ENCODE measurements around the gene SLC22A16.

Gene SLC22A16

GRCh38 chr6:110404607-110405006 lies 71.8 kb downstream of the SLC22A16 start:
- no peak overlapping the region for H3K4me3 ChIP-seq (ENCODE audit: low read depth, low read length, poor library complexity, severe bottlenecking)
- TF ChIP-seq EZH2 (IDR thresholded peaks at IDR 0.05; ENCODE audit: borderline replicate concordance, low read length) (no peak), CTCF (IDR thresholded peaks at IDR 0.05; ENCODE audit: low read length) (no peak)
- no peak overlapping the region for H2AFZ ChIP-seq (ENCODE audit: low read length)
- H3K9me3 ChIP-seq (ENCODE audit: low read length): no peaks in the 10 kb centered on the region
- H3K36me3 ChIP-seq (ENCODE audit: insufficient read depth, low read length): no peaks in the 10 kb centered on the region
- H3K4me1 ChIP-seq (ENCODE audit: insufficient read depth, low read length, severe bottlenecking): no peaks in the 10 kb centered on the region
- no peaks in the 10 kb centered on the region for H3F3A ChIP-seq (ENCODE audit: insufficient read depth, low read length)
- no peak overlapping the region for H3K4me2 ChIP-seq (ENCODE audit: low read length)
- H3K9me2 ChIP-seq (ENCODE audit: low read depth, low read length): no peaks in the 10 kb centered on the region
- H3K9ac ChIP-seq (ENCODE audit: low read length): no peak overlapping the region
- H3K27me3 ChIP-seq (ENCODE audit: insufficient read depth, low read length): no peaks in the 10 kb centered on the region
- no peaks in the 10 kb centered on the region for H4K20me1 ChIP-seq (ENCODE audit: insufficient read depth, low read length)
- H3K79me2 ChIP-seq (ENCODE audit: insufficient read depth, low read length): no peaks in the 10 kb centered on the region
- H3K27ac ChIP-seq (ENCODE audit: low read depth, low read length, poor library complexity, severe bottlenecking): no peak overlapping the region

GRCh38 chr6:110401585-110402176 lies 74.7 kb downstream of the SLC22A16 start:
- no peak for TF ChIP-seq CTCF (IDR thresholded peaks at IDR 0.05; ENCODE audit: low read length)
- no peak for TF ChIP-seq EZH2 (IDR thresholded peaks at IDR 0.05; ENCODE audit: borderline replicate concordance, low read length)
- Histone ChIP-seq H3F3A (ENCODE audit: insufficient read depth, low read length) (no peaks in the 10 kb centered on the region), H3K79me2 (ENCODE audit: insufficient read depth, low read length) (no peaks in the 10 kb centered on the region), H3K9me2 (ENCODE audit: low read depth, low read length) (no peaks in the 10 kb centered on the region), H4K20me1 (ENCODE audit: insufficient read depth, low read length) (no peaks in the 10 kb centered on the region), H3K36me3 (ENCODE audit: insufficient read depth, low read length) (no peaks in the 10 kb centered on the region), H3K4me2 (ENCODE audit: low read length) (no peak overlapping the region), H3K9ac (ENCODE audit: low read length) (no peak overlapping the region), H3K9me3 (ENCODE audit: low read length) (no peaks in the 10 kb centered on the region), H3K4me3 (ENCODE audit: low read depth, low read length, poor library complexity, severe bottlenecking) (no peak overlapping the region), H2AFZ (ENCODE audit: low read length) (no peak overlapping the region), H3K27ac (ENCODE audit: low read depth, low read length, poor library complexity, severe bottlenecking) (no peak overlapping the region), H3K27me3 (ENCODE audit: insufficient read depth, low read length) (no peaks in the 10 kb centered on the region), H3K4me1 (ENCODE audit: insufficient read depth, low read length, severe bottlenecking) (no peaks in the 10 kb centered on the region)

GRCh38 chr6:110400208-110400607 lies 76.2 kb downstream of the SLC22A16 start:
- Histone ChIP-seq H3F3A (ENCODE audit: insufficient read depth, low read length) (no peaks in the 10 kb centered on the region), H2AFZ (ENCODE audit: low read length) (no peak overlapping the region), H3K27ac (ENCODE audit: low read depth, low read length, poor library complexity, severe bottlenecking) (no peak overlapping the region), H3K9ac (ENCODE audit: low read length) (no peak overlapping the region), H3K4me3 (ENCODE audit: low read depth, low read length, poor library complexity, severe bottlenecking) (no peak overlapping the region), H3K27me3 (ENCODE audit: insufficient read depth, low read length) (no peaks in the 10 kb centered on the region), H3K4me2 (ENCODE audit: low read length) (no peak overlapping the region), H3K4me1 (ENCODE audit: insufficient read depth, low read length, severe bottlenecking) (no peaks in the 10 kb centered on the region), H3K36me3 (ENCODE audit: insufficient read depth, low read length) (no peaks in the 10 kb centered on the region), H3K9me2 (ENCODE audit: low read depth, low read length) (no peaks in the 10 kb centered on the region), H4K20me1 (ENCODE audit: insufficient read depth, low read length) (no peaks in the 10 kb centered on the region), H3K79me2 (ENCODE audit: insufficient read depth, low read length) (no peaks in the 10 kb centered on the region), H3K9me3 (ENCODE audit: low read length) (no peaks in the 10 kb centered on the region)
- TF ChIP-seq EZH2 (IDR thresholded peaks at IDR 0.05; ENCODE audit: borderline replicate concordance, low read length): no peak
- no peak for TF ChIP-seq CTCF (IDR thresholded peaks at IDR 0.05; ENCODE audit: low read length)
